Endothelial cell of umbilical vein (primary cell): ENCODE data around the gene MGAT4B. TPM values are rescaled to one million over a fixed set of nuclear protein-coding genes. Genes with fewer than 3 reads are reported as not detected.

ENCODE experiments used
- BruUV-seq: library from RNA; stranded (reverse); fragments of 400-500 nt; replicated peaks from 2 replicates; lab custom pipeline; 2021; lab: Mats Ljungman, UMichigan
- CTCF ChIA-PET: fragments of 300-600, 350-600 bp; sonication (Branson Sonifier 250); formaldehyde crosslinking; loops from one replicate; lab custom pipeline; 2021; ENCODE audit warnings: antibody characterized with exemption, inconsistent platforms; lab: Charles Lee
- POLR2A ChIA-PET: fragments of 300-600, 350-600 bp; sonication (Branson Sonifier 250); formaldehyde crosslinking; loops from one replicate; lab custom pipeline; 2021; ENCODE audit warnings: antibody characterized with exemption, inconsistent platforms; lab: Charles Lee
- DNase-seq: peaks from one replicate; pipeline ENCODE4 v3.0.0-alpha.2; 2011; ENCODE audit warnings: low read depth, low spot score
- FAIRE-seq: peaks from 2 replicates; lab custom pipeline; 2011; peaks lifted over from hg19 to GRCh38; lab: Jason Lieb, UNC
- H2AFZ ChIP-seq: 2 replicates; pipeline ENCODE4 v1.6.0; 2012; ENCODE audit warnings: low read depth, low read length, control low read depth, inconsistent platforms
- H3K27ac ChIP-seq: 2 replicates; pipeline ENCODE4 v1.5.1; 2011; ENCODE audit warnings: low read depth, mild to moderate bottlenecking, control low read depth, low read length, moderate library complexity; ENCODE audit not compliant: insufficient read depth
- H3K27me3 ChIP-seq, 2 experiments: 2 replicates each; pipeline versions ENCODE4 v1.6.0 to v1.6.1; 2011; ENCODE audit warnings: low read length in 2 of 2, mixed read lengths in 1 of 2; ENCODE audit not compliant: control insufficient read depth in 2 of 2, insufficient read depth in 2 of 2
- H3K36me3 ChIP-seq, 2 experiments: 2 replicates in 1 of 2; 3 replicates in 1 of 2; pipeline ENCODE4 v1.5.1; 2011; ENCODE audit warnings: low read length in 2 of 2, mild to moderate bottlenecking in 1 of 2, moderate library complexity in 1 of 2; ENCODE audit not compliant: control insufficient read depth in 2 of 2, insufficient read depth in 2 of 2; ENCODE audit errors: extremely low read depth in 1 of 2
- H3K4me1 ChIP-seq: 3 replicates; pipeline ENCODE4 v1.5.1; 2011; ENCODE audit warnings: mild to moderate bottlenecking, low read length; ENCODE audit not compliant: control insufficient read depth, insufficient read depth; ENCODE audit errors: extremely low read depth
- H3K4me2 ChIP-seq: 2 replicates; pipeline ENCODE4 v1.6.1; 2011; ENCODE audit warnings: low read length, control low read depth, mixed read lengths; ENCODE audit not compliant: insufficient read depth
- H3K4me3 ChIP-seq, 3 experiments: fragments of 200-600 bp in 1 of 3; sonication (generic), shearing (Covaris generic) in 1 of 3; replicated peaks in 1 of 3; 2 replicates each; pipeline ENCODE4 v1.5.1; 2011 to 2016; ENCODE audit warnings: control low read depth in 3 of 3, low read length in 3 of 3, mild to moderate bottlenecking in 2 of 3, inconsistent platforms in 1 of 3, low read depth in 1 of 3, moderate library complexity in 1 of 3; ENCODE audit not compliant: insufficient read depth in 1 of 3
- H3K79me2 ChIP-seq: 2 replicates; pipeline ENCODE4 v1.6.0; 2012; ENCODE audit warnings: low read length, inconsistent platforms; ENCODE audit not compliant: control insufficient read depth, insufficient read depth
- H3K9ac ChIP-seq: replicated peaks from 2 replicates; pipeline ENCODE3; 2011; ENCODE audit warnings: low read length, control low read depth; ENCODE audit not compliant: insufficient read depth; ENCODE audit errors: extremely low read depth
- H3K9me1 ChIP-seq: replicated peaks from 3 replicates; pipeline ENCODE4 v1.6.0; 2011; ENCODE audit warnings: mild to moderate bottlenecking, low read length; ENCODE audit not compliant: control insufficient read depth, insufficient read depth; ENCODE audit errors: extremely low read depth
- H3K9me3 ChIP-seq: replicated peaks from 2 replicates; pipeline ENCODE4 v1.5.1; 2012; ENCODE audit warnings: low read length, inconsistent platforms; ENCODE audit not compliant: control insufficient read depth, insufficient read depth
- H4K20me1 ChIP-seq: replicated peaks from 2 replicates; pipeline ENCODE3; 2011; ENCODE audit warnings: mild to moderate bottlenecking, low read length; ENCODE audit not compliant: control insufficient read depth, insufficient read depth; ENCODE audit errors: extremely low read depth
- EZH2 ChIP-seq: IDR thresholded peaks from 2 replicates; pipeline ENCODE4 v1.6.1; 2012; ENCODE audit warnings: borderline replicate concordance, low read depth, mild to moderate bottlenecking, moderate library complexity, low read length, inconsistent platforms; ENCODE audit not compliant: severe bottlenecking
- FOS ChIP-seq: IDR thresholded peaks from 2 replicates; pipeline ENCODE4 v1.6.1; 2011; ENCODE audit warnings: mild to moderate bottlenecking, low read length, moderate library complexity, borderline replicate concordance; ENCODE audit not compliant: insufficient read depth
- GATA2 ChIP-seq: IDR thresholded peaks from 2 replicates; pipeline ENCODE4 v1.7.0; 2011; ENCODE audit warnings: low read depth, mild to moderate bottlenecking, moderate library complexity, mixed read lengths, low read length; ENCODE audit not compliant: insufficient read length, insufficient read depth
- JUN ChIP-seq: IDR thresholded peaks from 2 replicates; pipeline ENCODE4 v1.6.1; 2011; ENCODE audit warnings: borderline replicate concordance, low read depth; ENCODE audit not compliant: insufficient read length, insufficient read depth
- MAX ChIP-seq: IDR thresholded peaks from 2 replicates; pipeline ENCODE4 v1.6.1; 2011; ENCODE audit not compliant: insufficient read depth, insufficient read length
- MYC ChIP-seq: IDR thresholded peaks from one replicate; pipeline ENCODE4 v1.6.1; 2011; ENCODE audit warnings: mild to moderate bottlenecking, low read depth, low read length
- POLR2A ChIP-seq: IDR thresholded peaks from 2 replicates; pipeline ENCODE4 v1.6.1; 2012; ENCODE audit warnings: low read depth, mild to moderate bottlenecking, control low read depth, low read length
- POLR2AphosphoS5 ChIP-seq: IDR thresholded peaks from 2 replicates; pipeline ENCODE4 v1.6.1; 2012; ENCODE audit warnings: low read depth, mild to moderate bottlenecking, control low read depth, low read length, moderate library complexity; ENCODE audit not compliant: insufficient read depth
- dilution Hi-C: fragments of 300-500 bp; cut with MboI; formaldehyde crosslinking; loops from one replicate; pipeline ENCODE4 v1.15.0; 2019; ENCODE audit warnings: low sequenced_read_pairs; ENCODE audit not compliant: extremely low pct_ligation_motif_present
- intact Hi-C: fragments of 100-400 bp; cut with micrococcal nuclease; formaldehyde crosslinking; loops from one replicate; pipeline ENCODE4 v1.10.0; 2022
- polyA plus RNA-seq, 4 experiments: library from polyadenylated mRNA; depleted of rRNA in 3 of 4; stranded (reverse) in 3 of 4; unstranded in 1 of 4; fragments of >200 nt; gene quantifications; 2 replicates each; pipeline versions ENCODE4 v1.2.1 to v1.2.3, GENCODE V29; 2011 to 2012; ENCODE audit warnings: missing spikeins in 1 of 4
- total RNA-seq: library from RNA; stranded (reverse); gene quantifications from 2 replicates; pipeline ENCODE4 v1.2.3, GENCODE V29; 2021
- TF ChIP-seq, protein P1 (sequence below), 2 donors: IDR thresholded peaks; 1 replicate in 1 of 2; 2 replicates in 1 of 2; pipeline ENCODE4 v1.5.1; 2011; ENCODE audit warnings: low read length in 2 of 2, mild to moderate bottlenecking in 2 of 2, moderate library complexity in 2 of 2, control low read depth in 1 of 2, inconsistent platforms in 1 of 2, low read depth in 1 of 2; ENCODE audit not compliant: insufficient read depth in 1 of 2; ENCODE audit errors: extremely low read depth in 1 of 2

Gene MGAT4B
- total and polyA plus RNA-seq, 2 donors (not counting 3 experiments of a cell fraction or from before 2014, with no cell fraction given) = 243 TPM

- no TSS peak for BruUV-seq
- intact Hi-C loops = no loop called here
These were observed 19.1 kb upstream of the MGAT4B start for GRCh38 chr5:179825655-179826182.

More at GRCh38 chr5:179825655-179826182, 19.1 kb upstream of the MGAT4B start:
- no peak for DNase-seq
- Histone ChIP-seq H3K9me1 (no peaks in the 10 kb centered on the region), H3K36me3 (peaks cover 31 to 58% of the 10 kb centered on the region in 2 experiments), H3K4me1 (peaks cover 14% of the 10 kb centered on the region), H3K9ac (no peak overlapping the region), H3K79me2 (peaks cover 56% of the 10 kb centered on the region), H4K20me1 (peaks cover 10% of the 10 kb centered on the region), H3K27ac (no peak overlapping the region), H3K9me3 (no peaks in the 10 kb centered on the region), H3K27me3 (no peaks in the 10 kb centered on the region), H3K4me3 (no peak overlapping the region), H2AFZ (no peak overlapping the region), H3K4me2 (no peak overlapping the region)
- dilution Hi-C loops = no loop called here
- no peak for TF ChIP-seq FOS
- TF ChIP-seq MAX = no peak
- no peak for TF ChIP-seq EZH2
- TF ChIP-seq MYC = no peak
- TF ChIP-seq JUN = no peak
- no peak for TF ChIP-seq POLR2A
- TF ChIP-seq GATA2 = no peak
- no peak for TF ChIP-seq POLR2AphosphoS5
- TF ChIP-seq, protein P1, sequence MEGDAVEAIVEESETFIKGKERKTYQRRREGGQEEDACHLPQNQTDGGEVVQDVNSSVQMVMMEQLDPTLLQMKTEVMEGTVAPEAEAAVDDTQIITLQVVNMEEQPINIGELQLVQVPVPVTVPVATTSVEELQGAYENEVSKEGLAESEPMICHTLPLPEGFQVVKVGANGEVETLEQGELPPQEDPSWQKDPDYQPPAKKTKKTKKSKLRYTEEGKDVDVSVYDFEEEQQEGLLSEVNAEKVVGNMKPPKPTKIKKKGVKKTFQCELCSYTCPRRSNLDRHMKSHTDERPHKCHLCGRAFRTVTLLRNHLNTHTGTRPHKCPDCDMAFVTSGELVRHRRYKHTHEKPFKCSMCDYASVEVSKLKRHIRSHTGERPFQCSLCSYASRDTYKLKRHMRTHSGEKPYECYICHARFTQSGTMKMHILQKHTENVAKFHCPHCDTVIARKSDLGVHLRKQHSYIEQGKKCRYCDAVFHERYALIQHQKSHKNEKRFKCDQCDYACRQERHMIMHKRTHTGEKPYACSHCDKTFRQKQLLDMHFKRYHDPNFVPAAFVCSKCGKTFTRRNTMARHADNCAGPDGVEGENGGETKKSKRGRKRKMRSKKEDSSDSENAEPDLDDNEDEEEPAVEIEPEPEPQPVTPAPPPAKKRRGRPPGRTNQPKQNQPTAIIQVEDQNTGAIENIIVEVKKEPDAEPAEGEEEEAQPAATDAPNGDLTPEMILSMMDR (IDR thresholded peaks at IDR 0.05; ENCODE audit: extremely low read depth in 1 of 2, insufficient read depth in 1 of 2, low read depth in 1 of 2, low read length in 2 of 2) = no peak
- POLR2A ChIA-PET = no interaction called here
- CTCF ChIA-PET = interaction anchor here (1.6 kb wide), 1 partner anchor 24 kb away, joined by 8 read pairs; no protein-coding TSS in a partner anchor
- no peak for FAIRE-seq
